Mesenchymal stem cell (in vitro differentiated cells and primary cell): ENCODE measurements around the gene HSD17B7.
A peak's percentile ranks its signal among the peaks of the same experiment; 100 is the strongest.
"Not testable (repeated sequence)": the region's sequence is repeated elsewhere in the genome, so short reads cannot be mapped to it uniquely, and the experiment has no call there.

Experiments used
- DNase-seq: peaks from one replicate; pipeline ENCODE4 v3.0.0-alpha.2; 2013
- H2AFZ ChIP-seq: one replicate; pipeline ENCODE4 v1.6.1; 2013; ENCODE audit warnings: low read depth, mild to moderate bottlenecking, control low read depth, inconsistent platforms, low read length, moderate library complexity
- H2AK5ac ChIP-seq: 2 replicates; pipeline ENCODE4 v1.6.1; 2013; ENCODE audit warnings: low read length, moderate library complexity, mild to moderate bottlenecking, inconsistent platforms; ENCODE audit not compliant: severe bottlenecking
- H2BK120ac ChIP-seq: one replicate; pipeline ENCODE4 v1.6.1; 2013; ENCODE audit warnings: low read depth, mild to moderate bottlenecking, inconsistent platforms, low read length, moderate library complexity
- H2BK12ac ChIP-seq, 2 experiments: one replicate each; pipeline ENCODE4 v1.6.1; 2013; ENCODE audit warnings: inconsistent platforms in 2 of 2, low read length in 2 of 2, mild to moderate bottlenecking in 2 of 2, moderate library complexity in 2 of 2, control low read depth in 1 of 2
- H2BK15ac ChIP-seq: one replicate; pipeline ENCODE4 v1.6.1; 2013; ENCODE audit warnings: mild to moderate bottlenecking, low read depth, inconsistent platforms; ENCODE audit not compliant: poor library complexity, severe bottlenecking
- H2BK5ac ChIP-seq: 2 replicates; pipeline ENCODE4 v1.6.1; 2013; ENCODE audit warnings: low read depth, mild to moderate bottlenecking, low read length, control low read depth, inconsistent platforms; ENCODE audit not compliant: poor library complexity, severe bottlenecking
- H3K14ac ChIP-seq, 2 experiments: one replicate each; pipeline ENCODE4 v1.6.1; 2013; ENCODE audit warnings: inconsistent platforms in 2 of 2, low read length in 2 of 2, control low read depth in 1 of 2, mild to moderate bottlenecking in 1 of 2, moderate library complexity in 1 of 2
- H3K18ac ChIP-seq, 2 experiments: one replicate each; pipeline ENCODE4 v1.6.1; 2013; ENCODE audit warnings: inconsistent platforms in 2 of 2, low read length in 2 of 2, control low read depth in 1 of 2, low read depth in 1 of 2, mild to moderate bottlenecking in 1 of 2
- H3K23ac ChIP-seq, 2 experiments: one replicate each; pipeline ENCODE4 v1.6.1; 2013; ENCODE audit warnings: inconsistent platforms in 2 of 2, low read length in 2 of 2, mild to moderate bottlenecking in 2 of 2, moderate library complexity in 2 of 2, control low read depth in 1 of 2
- H3K27ac ChIP-seq: 2 replicates; pipeline ENCODE4 v1.5.1; 2013; ENCODE audit warnings: mild to moderate bottlenecking, moderate library complexity, low read length, control low read depth, inconsistent platforms; ENCODE audit not compliant: poor library complexity, severe bottlenecking
- H3K27me3 ChIP-seq, 2 experiments: 2 replicates each; pipeline versions ENCODE4 v1.6.1 to v1.7.0; 2013; ENCODE audit warnings: low read length in 2 of 2, mild to moderate bottlenecking in 2 of 2, moderate library complexity in 2 of 2, control low read depth in 1 of 2, inconsistent platforms in 1 of 2; ENCODE audit not compliant: control insufficient read depth in 1 of 2, insufficient read depth in 1 of 2
- H3K36me3 ChIP-seq, 2 experiments: 2 replicates each; pipeline versions ENCODE4 v1.6.1 to v1.7.0; 2013; ENCODE audit warnings: low read length in 2 of 2, control low read depth in 1 of 2, inconsistent platforms in 1 of 2, low read depth in 1 of 2, mild to moderate bottlenecking in 1 of 2; ENCODE audit not compliant: insufficient read depth in 2 of 2, control insufficient read depth in 1 of 2
- H3K4ac ChIP-seq, 2 experiments: one replicate each; pipeline ENCODE4 v1.6.1; 2013; ENCODE audit warnings: inconsistent platforms in 2 of 2, low read length in 2 of 2, mild to moderate bottlenecking in 2 of 2, moderate library complexity in 2 of 2, control low read depth in 1 of 2, low read depth in 1 of 2
- H3K4me1 ChIP-seq: 2 replicates; pipeline ENCODE4 v1.6.1; 2013; ENCODE audit warnings: low read depth, low read length, control low read depth; ENCODE audit not compliant: control insufficient read depth, insufficient read depth
- H3K4me2 ChIP-seq: 2 replicates; pipeline ENCODE4 v1.6.1; 2013; ENCODE audit warnings: low read length, mild to moderate bottlenecking, inconsistent platforms; ENCODE audit not compliant: poor library complexity, severe bottlenecking
- H3K4me3 ChIP-seq, 2 experiments: 2 replicates each; pipeline versions ENCODE4 v1.5.1 to v1.7.0; 2013; ENCODE audit warnings: low read length in 2 of 2, mild to moderate bottlenecking in 2 of 2, control low read depth in 1 of 2, low read depth in 1 of 2; ENCODE audit not compliant: insufficient read depth in 1 of 2
- H3K79me1 ChIP-seq: replicated peaks from 2 replicates; pipeline ENCODE4 v1.6.1; 2013; ENCODE audit warnings: mild to moderate bottlenecking, control low read depth, low read length, inconsistent platforms; ENCODE audit not compliant: poor library complexity, severe bottlenecking
- H3K9ac ChIP-seq: 2 replicates; pipeline ENCODE4 v1.7.0; 2013; ENCODE audit warnings: mild to moderate bottlenecking, low read length, moderate library complexity
- H3K9me3 ChIP-seq: 2 replicates; pipeline ENCODE4 v1.7.0; 2013; ENCODE audit warnings: mild to moderate bottlenecking, low read length; ENCODE audit not compliant: control insufficient read depth
- H4K8ac ChIP-seq: one replicate; pipeline ENCODE4 v1.6.1; 2013; ENCODE audit warnings: inconsistent platforms, mild to moderate bottlenecking, low read length, moderate library complexity
- H4K91ac ChIP-seq: one replicate; pipeline ENCODE4 v1.6.1; 2013; ENCODE audit warnings: mild to moderate bottlenecking, low read length, inconsistent platforms
- WGBS: methylation state at CpG from one replicate; pipeline ENCODE4 v1.1.7; 2013; ENCODE audit warnings: mixed read lengths; 5-methylcytosine and 5-hydroxymethylcytosine counted together

Gene HSD17B7

GRCh38 chr1:162779043-162779442 is 11.5 kb upstream of the HSD17B7 start:
- H3K4me3 ChIP-seq, result no peak overlapping the region
- H3K9me3 ChIP-seq, result no peaks in the 10 kb centered on the region
- no peak overlapping the region for H3K14ac ChIP-seq
- H3K4me2 ChIP-seq, result no peak overlapping the region
- H3K23ac ChIP-seq, result no peak overlapping the region
- no peak overlapping the region for H4K8ac ChIP-seq
- H2AFZ ChIP-seq, result no peak overlapping the region
- WGBS, result 100% methylated on average over 1 of the region's 1 CpG
- no peak overlapping the region for H3K18ac ChIP-seq
- H2BK15ac ChIP-seq, result no peak overlapping the region
- no peak overlapping the region for H3K27ac ChIP-seq
- no peak overlapping the region for H2AK5ac ChIP-seq
- no peaks in the 10 kb centered on the region for H3K79me1 ChIP-seq
- H2BK5ac ChIP-seq, result no peak overlapping the region
- H3K36me3 ChIP-seq, result peaks cover 14 to 97% of the 10 kb centered on the region in 2 experiments
- H2BK12ac ChIP-seq, result no peak overlapping the region
- DNase-seq, result no peak
- H3K4me1 ChIP-seq, result no peaks in the 10 kb centered on the region
- no peak overlapping the region for H3K9ac ChIP-seq
- H4K91ac ChIP-seq, result no peak overlapping the region
- H3K27me3 ChIP-seq, result no peaks in the 10 kb centered on the region
- H2BK120ac ChIP-seq, result no peak overlapping the region
- no peak overlapping the region for H3K4ac ChIP-seq

- Histone ChIP-seq H3K4me3 (no peak overlapping the region), H4K91ac (no peak overlapping the region), H3K27ac (no peak overlapping the region), H2AK5ac (no peak overlapping the region), H2BK15ac (no peak overlapping the region), H3K9me3 (no peaks in the 10 kb centered on the region), H3K36me3 (peaks cover 5 to 84% of the 10 kb centered on the region in 2 experiments), H3K4me1 (no peaks in the 10 kb centered on the region), H2AFZ (no peak overlapping the region), H2BK120ac (no peak overlapping the region), H3K4ac (no peak overlapping the region), H2BK5ac (no peak overlapping the region), H2BK12ac (no peak overlapping the region), H3K79me1 (no peaks in the 10 kb centered on the region), H4K8ac (no peak overlapping the region), H3K4me2 (no peak overlapping the region), H3K27me3 (no peaks in the 10 kb centered on the region), H3K14ac (no peak overlapping the region), H3K18ac (no peak overlapping the region), H3K9ac (no peak overlapping the region), H3K23ac (no peak overlapping the region)
- no peak for DNase-seq
Measured at GRCh38 chr1:162782671-162783070, 7.8 kb upstream of the HSD17B7 start.

- H4K8ac ChIP-seq, H4K91ac ChIP-seq, H3K23ac ChIP-seq, H2AK5ac ChIP-seq, H2BK5ac ChIP-seq, H3K18ac ChIP-seq, H3K4ac ChIP-seq, H2AFZ ChIP-seq, H3K4me2 ChIP-seq, H2BK12ac ChIP-seq, H3K14ac ChIP-seq, DNase-seq, H2BK15ac ChIP-seq, H3K9me3 ChIP-seq, H3K9ac ChIP-seq, H3K27me3 ChIP-seq, H3K27ac ChIP-seq, H3K4me3 ChIP-seq, H3K4me1 ChIP-seq, H3K79me1 ChIP-seq, H2BK120ac ChIP-seq: not testable (repeated sequence)
- WGBS, result 90% methylated on average over 1 of the region's 1 CpG
- peaks cover 3 to 61% of the 10 kb centered on the region in 2 experiments for H3K36me3 ChIP-seq
Measured at GRCh38 chr1:162784926-162785325, 5.6 kb upstream of the HSD17B7 start.

GRCh38 chr1:162788783-162789182 is 1.7 kb upstream of the HSD17B7 start:
- H3K4me2 ChIP-seq, H3K79me1 ChIP-seq, DNase-seq, H4K8ac ChIP-seq, H2AK5ac ChIP-seq, H3K4ac ChIP-seq, H3K4me1 ChIP-seq, H3K14ac ChIP-seq, H2BK5ac ChIP-seq, H2BK12ac ChIP-seq, H2AFZ ChIP-seq, H3K4me3 ChIP-seq, H4K91ac ChIP-seq, H2BK15ac ChIP-seq, H3K9ac ChIP-seq, H3K27me3 ChIP-seq, H3K23ac ChIP-seq, H3K9me3 ChIP-seq, H3K27ac ChIP-seq, H2BK120ac ChIP-seq: not testable (repeated sequence)
- Histone ChIP-seq H3K36me3 (peaks cover 2 to 30% of the 10 kb centered on the region in 2 experiments), H3K18ac (peak overlapping the region in 1 of 2 experiments; percentile 48)
- WGBS, result no CpG with 5 or more reads among the region's 1 CpG
